GM18520 (cell line): ENCODE data around the gene ADSL.
"Not testable (repeated sequence)": the region's sequence is repeated elsewhere in the genome, so short reads cannot be mapped to it uniquely, and the experiment has no call there.

Source experiments
- ATAC-seq: cut with Tn5 transposase; IDR thresholded peaks from one replicate; pipeline ENCODE4 v1.9.1; 2021; ENCODE audit not compliant: unreplicated experiment

ADSL gene

DNA sequence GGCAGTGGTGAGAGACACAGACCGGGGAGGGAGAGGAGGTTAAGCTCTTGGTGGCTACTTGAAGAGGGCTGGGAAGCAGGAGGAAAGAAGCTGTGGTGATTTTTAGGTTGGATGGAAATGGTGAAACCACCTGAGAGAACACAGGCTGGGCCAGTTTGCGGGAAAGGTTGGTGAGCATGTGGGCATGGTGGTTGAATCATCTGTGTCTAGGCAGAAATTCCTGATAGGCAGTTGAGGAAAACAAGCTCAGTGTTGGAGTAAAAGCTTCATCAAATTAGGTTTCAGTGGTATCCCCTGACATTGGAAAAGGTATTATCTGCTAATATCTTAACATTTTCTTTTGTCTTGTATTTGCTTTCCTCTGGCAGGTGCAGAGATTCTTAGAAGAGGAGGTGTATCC is 19.8 kb downstream of the ADSL start:
- ATAC-seq: no peak

DNA sequence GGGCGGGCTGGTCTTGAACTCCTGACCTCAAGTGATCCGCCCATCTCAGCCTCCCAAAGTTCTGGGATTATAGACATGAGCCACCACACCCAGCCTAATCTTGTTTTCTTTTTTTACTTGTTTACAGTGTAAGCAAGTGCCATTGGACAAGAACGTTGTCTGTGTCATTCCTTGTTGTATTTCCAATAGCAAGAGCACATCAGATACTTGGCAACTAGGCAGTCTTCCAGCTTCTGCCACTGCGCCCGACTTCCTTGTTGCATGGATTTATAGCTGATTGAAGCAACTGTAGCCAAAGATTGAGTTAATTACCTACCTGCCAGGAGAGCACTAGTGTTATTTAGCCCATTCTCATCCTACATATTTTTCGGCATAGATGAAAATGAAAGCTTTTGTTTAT is 21.0 kb downstream of the ADSL start:
- no peak for ATAC-seq

DNA sequence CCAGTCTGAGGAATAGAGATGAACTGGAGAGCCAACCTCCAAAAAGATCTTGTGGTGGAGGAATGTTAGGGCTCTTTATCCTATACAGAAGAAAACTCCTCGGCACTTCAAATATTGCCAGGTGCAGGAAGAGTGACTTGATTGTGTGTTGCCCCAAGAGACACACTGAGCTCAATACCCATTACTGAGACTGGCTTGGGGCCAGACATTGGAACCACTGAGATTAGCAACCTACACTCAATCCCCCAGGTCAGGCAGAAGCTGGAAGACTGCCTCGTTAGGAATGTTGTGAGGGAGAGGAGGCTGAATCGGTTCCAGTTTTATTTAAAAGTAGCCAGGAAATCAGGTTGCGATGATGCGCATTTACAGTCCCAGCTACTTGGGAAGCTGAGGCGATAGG is 21.7 kb downstream of the ADSL start:
- no peak for ATAC-seq

DNA sequence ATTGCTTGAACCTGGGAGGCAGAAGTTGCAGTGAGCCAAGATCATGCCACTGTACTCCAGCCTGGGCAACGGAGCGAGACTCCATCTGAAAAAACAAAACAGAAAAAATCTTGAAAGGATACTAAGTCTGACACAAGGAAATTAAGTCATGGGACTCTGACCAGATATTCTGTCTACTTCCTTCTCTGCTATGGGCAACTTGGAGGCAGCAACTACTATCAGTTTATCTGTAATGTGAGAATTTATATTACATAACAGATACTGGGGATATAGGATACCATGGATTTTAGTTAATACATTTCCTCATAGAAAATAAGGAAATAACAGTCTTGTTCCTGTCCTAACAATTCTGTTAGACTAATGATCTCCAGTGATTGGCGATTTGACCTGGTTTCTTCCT is 22.5 kb downstream of the ADSL start:
- ATAC-seq: no peak

DNA sequence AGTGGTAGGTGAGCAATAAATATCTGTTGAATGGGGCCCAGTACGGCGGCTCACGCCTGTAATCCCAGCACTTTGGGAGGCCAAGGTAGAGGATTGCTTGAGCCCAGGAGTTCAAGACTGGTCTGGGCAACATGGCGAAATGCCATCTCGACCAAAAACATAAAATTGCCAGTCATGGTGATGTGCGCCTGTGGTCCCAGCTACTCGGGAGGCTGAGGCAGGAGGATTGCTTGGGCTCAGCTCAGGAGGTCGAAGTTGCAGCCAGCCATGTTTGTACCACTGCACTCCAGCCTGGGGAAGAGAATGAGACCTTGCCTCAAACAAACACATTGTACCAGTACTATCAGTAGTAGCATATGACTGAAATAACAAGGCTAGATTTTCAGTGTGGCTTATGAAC is 28.3 kb downstream of the ADSL start:
- ATAC-seq: no peak

DNA sequence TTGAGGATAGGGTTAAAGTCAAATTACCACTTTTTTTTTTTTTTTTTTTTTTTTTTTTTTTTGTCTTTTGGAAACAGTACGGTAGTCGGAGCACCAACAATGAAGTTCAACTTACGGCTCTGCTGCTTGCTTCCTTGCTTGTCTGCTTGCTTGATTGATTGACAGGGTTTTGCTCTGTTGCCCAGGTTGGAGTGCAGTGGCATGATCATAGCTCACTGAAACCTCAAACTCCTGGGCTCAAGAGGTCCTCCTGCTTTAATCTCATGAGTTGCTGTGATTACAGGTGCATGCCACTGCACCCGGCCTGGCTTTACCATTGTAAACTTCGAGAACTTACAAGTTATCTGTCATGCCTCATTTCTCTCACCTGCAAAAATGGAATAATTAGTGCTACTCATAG is 29.8 kb downstream of the ADSL start:
- ATAC-seq: no peak

DNA sequence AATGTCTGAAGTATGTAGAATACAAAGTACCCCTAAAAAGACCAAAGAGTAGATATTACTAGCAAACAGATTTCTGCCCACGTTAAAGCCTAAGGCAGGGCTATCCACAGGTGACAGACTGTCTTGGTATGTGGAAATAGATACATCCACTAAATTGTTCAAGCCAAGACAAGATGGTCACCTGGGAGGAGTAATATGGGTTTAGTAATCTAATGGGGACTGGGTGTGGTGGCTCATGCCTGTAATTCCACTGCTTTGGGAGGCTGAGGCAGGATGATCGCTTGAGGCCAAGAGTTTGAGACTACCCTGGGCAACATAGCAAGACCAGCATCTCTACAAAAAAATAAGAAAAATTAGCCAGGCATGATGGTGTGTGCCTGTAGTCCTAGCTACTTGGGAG is 31.6 kb downstream of the ADSL start:
- ATAC-seq: no peak

DNA sequence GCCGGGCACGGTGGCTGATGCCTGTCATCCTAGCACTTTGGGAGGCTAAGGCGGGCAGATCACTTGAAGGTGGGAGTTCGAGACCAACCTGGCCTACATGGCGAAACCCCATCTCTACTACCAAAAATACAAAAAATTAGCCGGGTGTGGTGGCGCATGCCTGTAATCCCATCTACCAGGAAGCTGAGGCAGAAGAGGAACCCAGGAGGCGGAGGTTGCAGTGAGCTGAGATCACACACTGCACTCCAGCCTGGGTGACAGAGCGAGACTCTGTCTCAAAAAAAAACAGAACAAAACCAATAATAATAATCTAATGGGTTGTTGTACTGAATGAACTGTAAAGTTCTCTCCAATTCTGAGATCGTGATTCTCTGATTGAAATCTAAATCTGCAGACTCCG is 32.1 kb downstream of the ADSL start:
- not testable (repeated sequence) for ATAC-seq

DNA sequence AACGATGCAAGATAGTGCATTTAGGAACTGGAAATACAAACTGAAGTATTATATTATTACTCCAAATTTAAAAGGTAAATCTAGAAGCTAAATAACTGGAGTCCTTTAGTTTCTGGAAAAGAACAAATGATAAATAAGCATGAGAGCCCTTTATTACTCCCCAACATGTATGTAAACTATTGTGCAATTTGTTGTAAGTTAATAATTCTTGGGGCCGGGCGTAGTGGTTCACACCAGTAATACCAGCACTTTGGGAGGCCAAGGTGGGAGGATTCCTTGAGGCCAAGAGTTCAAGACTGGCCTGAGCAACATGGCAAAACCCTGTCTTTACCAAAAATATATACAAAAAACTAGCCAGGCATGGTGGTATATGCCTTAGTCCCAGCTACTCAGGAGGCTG is 35.2 kb downstream of the ADSL start:
- no peak for ATAC-seq

DNA sequence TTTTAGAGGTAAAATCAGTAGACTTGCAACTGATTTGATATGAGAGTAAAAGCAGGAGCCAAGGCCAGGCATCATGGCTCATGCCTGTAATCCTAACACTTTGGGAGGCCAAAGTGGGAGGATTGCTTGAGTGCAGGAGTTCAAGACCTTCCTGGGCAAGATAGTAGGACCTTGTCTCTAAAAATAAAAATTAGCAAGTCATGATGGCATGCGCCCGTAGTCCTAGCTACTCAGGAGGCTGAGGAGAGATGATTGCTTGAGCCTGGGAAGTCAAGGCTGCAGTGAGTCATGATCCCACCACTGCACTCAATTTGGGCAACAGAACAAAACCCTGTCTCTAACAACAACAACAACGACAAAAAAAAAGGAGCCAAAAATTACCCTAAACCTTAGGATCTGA is 37.6 kb downstream of the ADSL start:
- no peak for ATAC-seq

DNA sequence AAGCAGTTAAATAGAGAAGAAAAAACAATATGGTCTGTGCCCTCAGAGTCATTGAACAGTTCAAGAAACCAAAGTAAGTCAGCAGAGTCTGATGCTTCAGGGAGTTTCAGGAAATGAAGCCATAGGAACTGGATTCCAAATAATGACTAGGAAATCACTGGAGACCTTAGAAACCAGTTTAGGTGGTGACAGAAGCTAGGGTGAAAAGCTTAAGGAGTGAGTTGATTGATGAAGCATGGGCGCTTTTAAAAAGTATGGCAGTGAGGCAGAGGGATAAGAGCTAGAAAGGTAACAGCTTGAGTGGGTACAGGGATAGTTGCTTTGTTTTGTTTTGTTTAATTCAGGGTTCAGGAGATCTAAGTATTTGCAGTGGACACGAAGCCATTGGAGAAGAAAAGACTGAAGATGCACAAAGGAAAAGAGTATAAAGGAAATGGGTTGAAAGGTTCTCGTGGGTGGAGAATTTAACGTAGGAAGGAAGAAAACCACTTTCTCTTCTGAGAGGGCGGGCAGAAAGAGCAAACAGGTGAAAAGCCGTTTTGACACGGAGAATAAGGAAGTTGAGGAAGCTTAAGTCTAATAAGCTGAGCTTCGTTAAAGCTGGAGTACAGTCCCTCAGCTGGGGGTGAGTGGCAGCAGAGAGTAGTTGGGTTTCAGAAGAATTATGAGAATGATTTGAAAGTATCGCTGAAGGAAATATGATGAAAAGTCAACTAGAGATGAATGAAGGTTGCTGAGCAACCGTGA is 38.9 kb downstream of the ADSL start:
- ATAC-seq: no peak

DNA sequence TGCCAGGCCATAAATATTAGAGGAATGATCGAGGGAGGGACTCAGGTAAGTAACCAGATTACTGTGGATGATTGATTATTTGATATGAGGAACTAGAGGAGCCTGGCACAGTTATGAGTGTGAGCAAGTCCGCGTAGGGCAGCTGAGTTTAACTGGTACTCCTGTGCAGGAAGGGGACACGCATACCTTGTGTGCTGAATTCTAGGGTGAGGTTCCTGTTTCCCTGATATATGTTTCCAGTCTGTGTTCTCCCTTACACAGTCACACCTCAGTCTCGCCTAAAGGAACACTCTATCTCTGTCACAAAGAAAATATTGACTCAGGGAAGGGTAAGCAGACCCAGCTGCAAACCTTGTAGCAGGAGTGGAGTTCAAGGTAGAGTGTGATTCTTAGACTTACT is 41.4 kb downstream of the ADSL start:
- ATAC-seq: no peak

DNA sequence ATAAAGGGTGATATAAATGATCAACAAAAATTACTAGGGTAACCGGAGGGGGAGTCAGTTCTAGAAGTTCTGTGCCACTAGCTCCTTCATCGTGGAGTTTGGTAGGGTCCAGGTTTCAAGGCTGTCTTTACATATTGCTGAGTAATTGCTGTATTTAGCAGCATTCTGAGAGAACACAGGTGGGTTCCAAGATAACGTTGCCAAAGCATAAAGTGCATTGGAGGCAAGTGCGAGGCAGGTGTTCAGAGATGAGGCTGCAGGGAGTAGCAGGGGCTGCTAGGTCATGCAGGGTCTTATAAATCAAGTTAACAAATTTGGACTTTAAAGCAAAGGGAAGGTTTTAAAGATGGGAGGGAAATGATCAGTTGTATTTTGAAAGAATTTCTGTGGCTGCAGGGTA is 41.9 kb downstream of the ADSL start:
- no peak for ATAC-seq

DNA sequence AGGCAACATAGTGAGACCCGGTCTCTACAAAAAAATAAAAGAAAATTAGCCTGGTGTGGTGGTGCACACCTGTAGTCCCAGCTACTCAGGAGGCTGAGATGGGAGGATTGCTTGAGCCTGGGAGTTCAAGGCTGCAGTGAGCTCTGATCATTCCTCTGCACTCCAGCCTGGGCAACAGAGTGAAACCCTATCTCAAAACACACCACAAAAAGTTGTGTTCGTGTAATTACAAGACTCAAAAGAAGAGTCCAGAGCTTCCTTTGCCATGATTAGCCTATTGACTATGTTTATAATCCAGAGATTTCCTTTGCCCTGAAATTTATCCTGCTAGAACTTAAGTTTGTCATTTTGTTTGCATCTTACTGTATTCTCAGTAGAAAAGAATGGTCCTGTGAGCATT is 45.1 kb downstream of the ADSL start:
- no peak for ATAC-seq

DNA sequence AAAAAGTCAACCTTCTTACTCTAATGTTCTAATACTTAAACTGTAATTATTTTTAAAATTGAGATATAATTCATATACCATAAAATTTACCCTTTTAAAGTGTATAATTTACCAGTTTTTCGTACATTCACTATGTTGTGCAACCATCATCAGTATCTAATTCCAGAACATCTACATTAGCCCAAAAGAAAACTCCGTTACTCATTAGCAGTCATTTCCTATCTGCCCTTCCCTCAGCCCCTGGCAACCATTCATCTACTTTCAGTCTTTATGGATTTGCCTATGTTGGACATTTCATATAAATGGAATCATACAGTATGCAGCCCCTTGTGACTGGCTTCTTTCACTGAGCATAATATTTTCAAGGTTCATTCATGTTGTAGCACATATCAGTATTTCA is 46.3 kb downstream of the ADSL start:
- ATAC-seq: no peak

DNA sequence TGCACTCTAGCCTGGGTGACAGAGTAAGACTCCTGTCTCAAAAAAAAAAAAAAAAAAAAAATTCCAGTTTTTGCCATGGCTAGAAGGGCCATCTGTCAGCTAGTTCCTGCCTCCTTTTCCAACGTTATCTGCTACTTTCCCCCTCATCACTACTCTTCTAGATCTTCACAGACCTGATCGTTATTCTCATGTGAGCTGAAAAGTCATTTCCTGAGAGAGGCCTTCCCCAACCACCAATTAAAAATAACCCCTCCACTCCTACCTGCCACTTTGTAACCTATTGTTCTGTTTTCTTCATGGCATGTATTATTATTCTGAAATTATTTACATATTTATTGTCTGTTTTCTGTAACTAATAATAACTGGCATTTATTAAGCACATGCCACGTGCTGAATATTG is 48.3 kb downstream of the ADSL start:
- no peak for ATAC-seq

DNA sequence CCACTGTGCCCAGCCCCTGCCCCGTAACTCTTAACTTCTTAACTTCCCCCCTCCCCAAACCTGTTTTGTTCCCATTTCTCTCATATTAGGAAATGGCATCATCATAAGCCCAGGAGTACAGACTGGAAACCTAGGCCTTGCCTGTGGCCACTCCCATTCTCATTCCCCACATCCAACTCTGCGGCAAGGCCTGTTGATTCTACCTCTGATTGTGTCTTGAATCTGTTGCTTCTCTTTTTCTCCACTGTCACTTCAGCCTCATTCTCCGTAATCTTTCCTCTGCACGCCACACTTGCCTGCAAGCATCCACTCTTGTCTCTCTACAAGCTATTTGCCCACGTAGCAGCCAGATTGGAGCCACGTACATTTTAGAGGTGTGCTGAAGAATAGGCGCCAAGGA is 49.3 kb downstream of the ADSL start:
- no peak for ATAC-seq

DNA sequence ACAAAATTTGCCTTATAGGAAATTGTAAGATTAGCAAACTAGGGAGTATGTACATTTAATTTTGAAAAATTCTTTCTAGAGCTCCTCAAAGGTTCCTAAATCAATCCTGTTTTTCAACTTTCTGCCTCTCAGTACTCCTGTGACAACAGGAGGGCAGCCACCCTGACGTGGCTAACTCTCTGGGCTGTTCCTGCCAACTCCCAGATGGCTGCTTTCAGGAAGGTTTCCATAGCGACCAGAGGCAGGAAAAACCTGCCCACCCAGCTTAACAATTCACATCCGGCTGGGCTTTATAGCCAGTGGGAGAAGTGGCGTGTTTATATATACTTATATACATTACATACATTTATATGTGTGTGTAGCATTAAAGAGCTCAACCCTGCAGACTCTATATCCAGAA is 50.6 kb downstream of the ADSL start:
- ATAC-seq: no peak

DNA sequence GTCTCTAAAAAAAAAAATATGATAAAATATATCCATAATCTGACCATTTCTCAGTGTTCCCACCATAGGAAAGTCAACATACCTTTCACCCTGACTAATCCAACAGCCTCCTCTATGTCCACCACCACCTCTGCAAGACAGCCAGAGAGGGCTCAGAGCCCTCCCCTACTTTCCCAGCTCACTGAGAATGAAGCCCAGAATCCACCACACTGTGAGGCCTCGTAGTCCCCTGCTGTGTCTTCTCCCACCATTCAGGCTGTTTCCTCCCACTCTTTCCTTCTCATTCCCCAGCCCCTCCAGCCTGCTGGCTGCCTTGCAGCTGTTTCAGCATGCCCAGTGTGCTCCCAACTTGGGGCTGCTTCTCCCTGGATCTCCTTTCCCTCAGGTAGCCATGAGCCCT is 51.1 kb downstream of the ADSL start:
- no peak for ATAC-seq

DNA sequence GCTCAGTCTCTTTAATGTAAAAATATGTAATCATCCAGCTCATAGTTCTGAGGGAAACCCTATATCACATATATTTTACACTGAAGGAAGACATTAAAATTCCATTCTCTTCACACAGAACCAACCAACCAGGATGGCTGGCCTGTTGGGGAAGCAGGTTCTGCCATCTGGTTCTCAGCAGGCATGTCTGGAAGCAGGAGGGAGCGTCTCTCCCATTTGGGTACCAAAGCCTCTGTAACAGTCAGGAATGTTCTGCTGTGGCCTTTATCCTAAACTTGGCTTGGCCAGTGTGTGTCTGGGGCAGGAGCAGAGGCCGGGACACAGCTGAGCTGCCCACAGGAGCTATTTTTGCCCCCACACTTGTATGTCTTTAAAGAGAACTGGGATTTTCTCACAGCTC is 53.3 kb downstream of the ADSL start:
- no peak for ATAC-seq

DNA sequence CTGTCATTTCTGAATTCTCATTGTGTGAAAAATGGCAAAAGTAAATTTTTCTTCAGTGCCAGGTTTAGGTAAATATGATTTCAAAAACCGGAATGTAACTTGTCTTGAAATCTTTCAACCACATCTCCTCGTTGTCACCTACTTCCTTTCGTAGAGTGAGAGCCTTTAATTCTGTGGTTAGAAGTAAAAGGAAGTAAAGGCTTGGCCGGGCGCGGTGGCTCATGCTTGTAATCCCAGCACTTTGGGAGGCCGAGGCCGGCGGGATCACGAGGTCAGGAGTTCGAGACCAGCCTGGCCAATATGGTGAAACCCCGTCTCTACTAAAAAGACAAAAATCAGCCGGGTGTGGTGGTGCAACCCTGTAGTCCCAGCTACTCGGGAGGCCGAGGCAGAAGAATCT is 53.9 kb downstream of the ADSL start:
- no peak for ATAC-seq

DNA sequence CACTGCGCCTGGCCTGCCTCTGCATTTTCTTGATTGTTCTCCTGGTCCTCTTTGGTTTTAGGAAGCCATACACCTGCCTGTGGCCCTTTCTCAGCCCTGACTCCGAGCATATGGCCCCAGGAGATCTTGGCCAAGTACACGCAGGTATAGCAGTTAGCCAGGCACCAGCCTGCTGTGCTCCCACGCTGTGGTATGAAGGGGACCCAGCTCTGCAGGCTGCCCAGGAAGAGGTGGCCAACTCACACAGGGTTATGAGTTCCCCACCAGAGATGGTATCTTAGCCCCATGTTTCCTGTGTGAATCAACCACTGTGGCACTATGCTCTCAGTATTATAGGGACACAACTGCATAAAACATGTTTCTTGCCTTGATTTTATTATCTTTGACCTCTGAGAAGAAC is 55.2 kb downstream of the ADSL start:
- ATAC-seq: no peak

DNA sequence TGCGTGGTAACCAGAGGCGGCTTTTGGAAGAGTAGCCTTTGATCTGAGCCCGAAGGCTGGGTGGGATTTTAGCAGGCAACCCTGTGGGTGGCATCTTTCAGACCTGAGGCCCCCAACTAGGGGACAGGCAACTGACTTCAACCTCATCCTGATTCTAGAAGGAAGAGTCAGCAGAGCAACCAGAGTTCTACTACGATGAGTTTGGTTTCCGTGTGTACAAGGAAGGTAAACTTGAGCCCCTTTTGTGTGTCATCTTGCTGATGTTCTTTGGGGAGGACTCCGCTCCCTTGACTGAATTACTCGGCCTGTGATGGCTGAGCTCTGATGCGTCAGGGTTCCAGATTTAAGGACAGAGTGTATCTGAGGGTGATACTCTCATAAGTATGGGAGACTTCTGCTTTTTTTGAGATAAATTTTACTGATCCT is 55.7 kb downstream of the ADSL start:
- no peak for ATAC-seq

DNA sequence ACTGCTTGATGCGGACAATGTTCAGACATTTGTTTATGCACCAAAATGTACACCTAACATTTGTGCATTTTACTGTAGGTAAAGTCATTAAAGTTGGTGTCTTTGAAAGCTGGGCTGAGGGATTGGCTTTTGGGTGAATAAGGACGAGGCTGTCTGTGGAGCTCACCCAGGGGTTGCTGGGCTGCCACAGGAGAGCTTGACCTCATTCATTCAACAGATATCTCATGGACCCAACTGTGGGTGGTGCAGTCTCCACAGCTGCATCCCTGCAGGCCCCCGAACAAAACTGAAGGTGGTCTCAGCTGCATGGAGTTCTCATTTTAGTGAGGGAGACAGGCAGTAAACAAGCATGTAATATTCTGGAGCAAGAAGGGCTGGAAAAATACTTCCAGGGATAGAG is 56.8 kb downstream of the ADSL start:
- no peak for ATAC-seq
